Right atrium auricular region (tissue), 2 donors: ENCODE results near the gene DHX35. TPM values are rescaled to one million over a fixed set of nuclear protein-coding genes. Genes with fewer than 3 reads are reported as not detected.

Source experiments
- DNase-seq: peaks from one replicate; pipeline ENCODE4 v3.0.0-alpha.2; 2019; ENCODE audit warnings: low spot score
- H3K27ac ChIP-seq, 2 donors: fragments of 200-600 bp; sonication (generic); 1 replicate in 1 of 2; 2 replicates in 1 of 2; pipeline ENCODE4 v1.5.1; 2016 to 2019
- H3K27me3 ChIP-seq, 2 donors: fragments of 200-600 bp; sonication (generic); one replicate each; pipeline versions ENCODE4 v1.5.1 to v1.6.0; 2017 to 2019
- H3K36me3 ChIP-seq: fragments of 200-600 bp; sonication (generic); one replicate; pipeline ENCODE4 v1.5.1; 2016
- H3K4me1 ChIP-seq, 2 donors: fragments of 200-600 bp; sonication (generic); one replicate each; pipeline versions ENCODE4 v1.5.1 to v1.6.0; 2017 to 2019
- H3K4me3 ChIP-seq, 2 donors: fragments of 200-600 bp; sonication (generic); 1 replicate in 1 of 2; 2 replicates in 1 of 2; pipeline ENCODE4 v1.5.1; 2017 to 2019; ENCODE audit warnings: mild to moderate bottlenecking in 1 of 2, moderate library complexity in 1 of 2
- H3K9me3 ChIP-seq, 2 donors: fragments of 200-600 bp; sonication (generic); one replicate each; pipeline ENCODE4 v1.5.1; 2019
- total RNA-seq, 2 donors: library from RNA; depleted of rRNA; stranded (reverse); fragments of >200 nt; gene quantifications; one replicate each; pipeline ENCODE4 v1.1.0, GENCODE V29; 2016
- TF ChIP-seq, protein P1 (sequence below), 2 donors: fragments of 200-600 bp; sonication (generic); IDR thresholded peaks; one replicate each; pipeline ENCODE4 v1.5.1; 2019; ENCODE audit warnings: antibody characterized with exemption in 2 of 2

The DHX35 gene, protein sequence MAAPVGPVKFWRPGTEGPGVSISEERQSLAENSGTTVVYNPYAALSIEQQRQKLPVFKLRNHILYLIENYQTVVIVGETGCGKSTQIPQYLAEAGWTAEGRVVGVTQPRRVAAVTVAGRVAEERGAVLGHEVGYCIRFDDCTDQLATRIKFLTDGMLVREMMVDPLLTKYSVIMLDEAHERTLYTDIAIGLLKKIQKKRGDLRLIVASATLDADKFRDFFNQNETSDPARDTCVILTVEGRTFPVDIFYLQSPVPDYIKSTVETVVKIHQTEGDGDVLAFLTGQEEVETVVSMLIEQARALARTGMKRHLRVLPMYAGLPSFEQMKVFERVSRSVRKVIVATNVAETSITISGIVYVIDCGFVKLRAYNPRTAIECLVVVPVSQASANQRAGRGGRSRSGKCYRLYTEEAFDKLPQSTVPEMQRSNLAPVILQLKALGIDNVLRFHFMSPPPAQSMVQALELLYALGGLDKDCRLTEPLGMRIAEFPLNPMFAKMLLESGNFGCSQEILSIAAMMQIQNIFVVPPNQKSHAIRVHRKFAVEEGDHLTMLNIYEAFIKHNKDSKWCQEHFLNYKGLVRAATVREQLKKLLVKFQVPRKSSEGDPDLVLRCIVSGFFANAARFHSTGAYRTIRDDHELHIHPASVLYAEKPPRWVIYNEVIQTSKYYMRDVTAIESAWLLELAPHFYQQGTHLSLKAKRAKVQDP
- 10 to 100 TPM; 15.2 to 41.0 TPM for total RNA-seq

GRCh38 chr20:38962044-38962927, at the start of gene DHX35:
Gene DHX35, plus strand, starts transcription at chr20:38962344. Its CDS starts 24 bp downstream, at chr20:38962368.
- TF ChIP-seq, protein P1, sequence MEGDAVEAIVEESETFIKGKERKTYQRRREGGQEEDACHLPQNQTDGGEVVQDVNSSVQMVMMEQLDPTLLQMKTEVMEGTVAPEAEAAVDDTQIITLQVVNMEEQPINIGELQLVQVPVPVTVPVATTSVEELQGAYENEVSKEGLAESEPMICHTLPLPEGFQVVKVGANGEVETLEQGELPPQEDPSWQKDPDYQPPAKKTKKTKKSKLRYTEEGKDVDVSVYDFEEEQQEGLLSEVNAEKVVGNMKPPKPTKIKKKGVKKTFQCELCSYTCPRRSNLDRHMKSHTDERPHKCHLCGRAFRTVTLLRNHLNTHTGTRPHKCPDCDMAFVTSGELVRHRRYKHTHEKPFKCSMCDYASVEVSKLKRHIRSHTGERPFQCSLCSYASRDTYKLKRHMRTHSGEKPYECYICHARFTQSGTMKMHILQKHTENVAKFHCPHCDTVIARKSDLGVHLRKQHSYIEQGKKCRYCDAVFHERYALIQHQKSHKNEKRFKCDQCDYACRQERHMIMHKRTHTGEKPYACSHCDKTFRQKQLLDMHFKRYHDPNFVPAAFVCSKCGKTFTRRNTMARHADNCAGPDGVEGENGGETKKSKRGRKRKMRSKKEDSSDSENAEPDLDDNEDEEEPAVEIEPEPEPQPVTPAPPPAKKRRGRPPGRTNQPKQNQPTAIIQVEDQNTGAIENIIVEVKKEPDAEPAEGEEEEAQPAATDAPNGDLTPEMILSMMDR (IDR thresholded peaks at IDR 0.05): peak in 1 of 2 donors; percentile 55
- DNase-seq: peak; percentile 96
- Histone ChIP-seq H3K36me3 (no peaks in the 10 kb centered on the region), H3K27ac (peak within 1 kb of the TSS; percentile 97), H3K9me3 (no peaks in the 10 kb centered on the region), H3K4me1 (peaks cover 0 to 23% of the 10 kb centered on the region in 2 donors), H3K27me3 (no peaks in the 10 kb centered on the region), H3K4me3 (peak within 1 kb of the TSS; percentile 93 to 98)

- H3K9me3 ChIP-seq: no peaks in the 10 kb centered on the region
- H3K36me3 ChIP-seq: no peaks in the 10 kb centered on the region
- H3K4me1 ChIP-seq: no peaks in the 10 kb centered on the region
- no peak for DNase-seq
- TF ChIP-seq, protein P1 (IDR thresholded peaks at IDR 0.05): no peak
- no peak overlapping the region for H3K27ac ChIP-seq
- H3K27me3 ChIP-seq: no peaks in the 10 kb centered on the region
- H3K4me3 ChIP-seq: no peak overlapping the region
Measured at GRCh38 chr20:38915355-38915754, 46.8 kb upstream of the DHX35 start.

- DNase-seq: no peak
- TF ChIP-seq, protein P1 (IDR thresholded peaks at IDR 0.05): no peak
- Histone ChIP-seq H3K4me1 (no peaks in the 10 kb centered on the region), H3K4me3 (no peak overlapping the region), H3K27ac (no peak overlapping the region), H3K9me3 (no peaks in the 10 kb centered on the region), H3K36me3 (no peaks in the 10 kb centered on the region), H3K27me3 (no peaks in the 10 kb centered on the region)
Measured at GRCh38 chr20:38917657-38918056, 44.5 kb upstream of the DHX35 start.

DNA sequence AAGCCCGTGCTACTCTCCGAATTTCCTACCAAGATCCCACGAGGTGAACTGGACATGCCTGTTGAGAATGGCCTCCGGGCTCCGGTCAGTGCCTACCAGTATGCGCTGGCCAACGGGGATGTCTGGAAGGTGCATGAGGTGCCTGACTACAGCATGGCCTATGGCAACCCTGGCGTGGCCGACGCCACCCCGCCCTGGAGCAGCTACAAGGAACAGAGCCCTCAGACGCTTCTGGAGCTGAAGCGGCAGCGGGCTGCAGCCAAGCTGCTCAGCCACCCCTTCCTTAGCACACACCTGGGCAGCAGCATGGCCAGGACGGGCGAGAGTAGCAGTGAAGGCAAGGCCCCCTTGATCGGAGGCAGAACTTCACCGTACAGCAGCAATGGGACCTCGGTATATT, 44.0 kb upstream of the DHX35 start:
- no peak for DNase-seq
- Histone ChIP-seq H3K4me3 (no peak overlapping the region), H3K9me3 (no peaks in the 10 kb centered on the region), H3K4me1 (no peaks in the 10 kb centered on the region), H3K27me3 (no peaks in the 10 kb centered on the region), H3K36me3 (no peaks in the 10 kb centered on the region), H3K27ac (no peak overlapping the region)
- TF ChIP-seq, protein P1 (IDR thresholded peaks at IDR 0.05): no peak

GRCh38 chr20:38919683-38920082, 42.5 kb upstream of the DHX35 start:
- no peak for DNase-seq
- Histone ChIP-seq H3K36me3 (no peaks in the 10 kb centered on the region), H3K4me1 (no peaks in the 10 kb centered on the region), H3K27me3 (no peaks in the 10 kb centered on the region), H3K9me3 (no peaks in the 10 kb centered on the region), H3K27ac (no peak overlapping the region), H3K4me3 (no peak overlapping the region)
- TF ChIP-seq, protein P1 (IDR thresholded peaks at IDR 0.05): no peak
